KMS-11 (cell line): ENCODE results near the gene PRKG1.

Experiments
- H2AFZ ChIP-seq: fragments of 200-600 bp; sonication (generic); 2 replicates; pipeline ENCODE4 v1.6.1; 2016; ENCODE audit warnings: antibody characterized with exemption, mixed run types, low read depth
- H3K27ac ChIP-seq: fragments of 200-600 bp; sonication (generic); 2 replicates; pipeline ENCODE4 v1.6.1; 2016; ENCODE audit warnings: mild to moderate bottlenecking, mixed run types
- H3K27me3 ChIP-seq: fragments of 200-600 bp; sonication (generic); 2 replicates; pipeline ENCODE4 v1.6.1; 2017; ENCODE audit warnings: mild to moderate bottlenecking, low read depth, mixed run types, moderate library complexity; ENCODE audit not compliant: insufficient read depth
- H3K36me3 ChIP-seq: fragments of 200-600 bp; sonication (generic); 2 replicates; pipeline ENCODE4 v1.6.1; 2017; ENCODE audit warnings: mild to moderate bottlenecking, mixed run types; ENCODE audit not compliant: insufficient read depth
- H3K4me1 ChIP-seq: fragments of 200-600 bp; sonication (generic); 2 replicates; pipeline ENCODE4 v1.6.1; 2016; ENCODE audit warnings: mild to moderate bottlenecking, low read depth, mixed run types; ENCODE audit not compliant: poor library complexity, severe bottlenecking
- H3K4me2 ChIP-seq: fragments of 200-600 bp; sonication (generic); 2 replicates; pipeline ENCODE4 v1.7.0; 2016; ENCODE audit warnings: mild to moderate bottlenecking, mixed run types
- H3K4me3 ChIP-seq: fragments of 200-600 bp; sonication (generic); IDR thresholded peaks from 2 replicates; pipeline ENCODE4 v1.6.1; 2017; ENCODE audit warnings: low read depth, low read length, mixed read lengths; ENCODE audit not compliant: insufficient read depth
- H3K79me2 ChIP-seq: fragments of 200-600 bp; sonication (generic); 2 replicates; pipeline ENCODE4 v1.6.1; 2016; ENCODE audit warnings: low read depth, mixed run types; ENCODE audit not compliant: insufficient read depth
- H3K9ac ChIP-seq: fragments of 200-600 bp; sonication (generic); 2 replicates; pipeline ENCODE4 v1.6.1; 2016; ENCODE audit warnings: mild to moderate bottlenecking, mixed run types
- H4K20me1 ChIP-seq: fragments of 200-600 bp; sonication (generic); 2 replicates; pipeline ENCODE4 v1.6.1; 2016; ENCODE audit warnings: mild to moderate bottlenecking, mixed run types; ENCODE audit not compliant: insufficient read depth
- CTCF ChIP-seq: fragments of 200-600 bp; sonication (generic); conservative IDR thresholded peaks from 2 replicates; pipeline ENCODE4 v1.6.1; 2017; ENCODE audit warnings: low read depth, mild to moderate bottlenecking, antibody characterized with exemption, low read length, moderate library complexity, mixed read lengths

Gene PRKG1

GRCh38 chr10:51085204-51085603 is 10.9 kb downstream of the PRKG1 start:
- H3K36me3 ChIP-seq: no peaks in the 10 kb centered on the region
- no peaks in the 10 kb centered on the region for H3K79me2 ChIP-seq
- H3K4me1 ChIP-seq: no peaks in the 10 kb centered on the region
- H3K9ac ChIP-seq: no peak overlapping the region
- no peak overlapping the region for H3K27ac ChIP-seq
- no peaks in the 10 kb centered on the region for H3K27me3 ChIP-seq
- no peak for TF ChIP-seq CTCF
- H3K4me2 ChIP-seq: no peak overlapping the region
- no peaks in the 10 kb centered on the region for H4K20me1 ChIP-seq
- H2AFZ ChIP-seq: no peak overlapping the region
- no peak overlapping the region for H3K4me3 ChIP-seq

- Histone ChIP-seq H3K27ac (no peak overlapping the region), H4K20me1 (no peaks in the 10 kb centered on the region)
These were observed 12.4 kb downstream of the PRKG1 start for GRCh38 chr10:51086710-51087109.

GRCh38 chr10:51087114-51087513 is 12.8 kb downstream of the PRKG1 start:
- no peak for TF ChIP-seq CTCF
- no peaks in the 10 kb centered on the region for H3K36me3 ChIP-seq

More at GRCh38 chr10:51086710-51087109, 12.4 kb downstream of the PRKG1 start:
- no peaks in the 10 kb centered on the region for H3K4me1 ChIP-seq
- TF ChIP-seq CTCF: no peak
- H3K36me3 ChIP-seq: no peaks in the 10 kb centered on the region
- H3K79me2 ChIP-seq: no peaks in the 10 kb centered on the region
- no peaks in the 10 kb centered on the region for H3K27me3 ChIP-seq
- H3K4me3 ChIP-seq: no peak overlapping the region
- no peak overlapping the region for H3K4me2 ChIP-seq
- no peak overlapping the region for H3K9ac ChIP-seq
- H2AFZ ChIP-seq: no peak overlapping the region

GRCh38 chr10:51090190-51090589 is 15.9 kb downstream of the PRKG1 start:
- no peak overlapping the region for H2AFZ ChIP-seq
- no peaks in the 10 kb centered on the region for H3K27me3 ChIP-seq
- no peaks in the 10 kb centered on the region for H3K36me3 ChIP-seq
- H3K27ac ChIP-seq: no peak overlapping the region
- no peaks in the 10 kb centered on the region for H3K79me2 ChIP-seq
- no peaks in the 10 kb centered on the region for H3K4me1 ChIP-seq
- no peak for TF ChIP-seq CTCF
- H3K9ac ChIP-seq: no peak overlapping the region
- H3K4me2 ChIP-seq: no peak overlapping the region
- H4K20me1 ChIP-seq: no peaks in the 10 kb centered on the region
- no peak overlapping the region for H3K4me3 ChIP-seq

More at GRCh38 chr10:51087114-51087513, 12.8 kb downstream of the PRKG1 start:
- no peaks in the 10 kb centered on the region for H3K4me1 ChIP-seq
- no peaks in the 10 kb centered on the region for H3K79me2 ChIP-seq
- no peak overlapping the region for H2AFZ ChIP-seq
- no peak overlapping the region for H3K27ac ChIP-seq
- no peak overlapping the region for H3K9ac ChIP-seq
- no peaks in the 10 kb centered on the region for H3K27me3 ChIP-seq
- H4K20me1 ChIP-seq: no peaks in the 10 kb centered on the region
- no peak overlapping the region for H3K4me3 ChIP-seq
- H3K4me2 ChIP-seq: no peak overlapping the region
